Muscle of back (tissue), 13 donors: ENCODE results near the gene DCUN1D4. TPM values are rescaled to one million over a fixed set of nuclear protein-coding genes. Genes with fewer than 3 reads are reported as not detected.
A peak's percentile ranks its signal among the peaks of the same experiment; 100 is the strongest.

Source experiments
- DNase-seq, 3 donors: peaks; one replicate each; pipeline versions ENCODE4 v3.0.0 to v3.0.0-alpha.2; 2013
- long read RNA-seq, 9 donors: transcript quantifications; one replicate each; lab custom pipeline, GENCODE V29; 2026
- polyA plus RNA-seq, 10 donors: library from polyadenylated mRNA; unstranded; fragments of 120-200 nt; gene quantifications; one replicate each; pipeline ENCODE4 v1.2.1, GENCODE V29; 2013; ENCODE audit not compliant: insufficient read length in 10 of 10

DCUN1D4 gene
- 10 to 100 TPM; 18.1 to 37.4 (median 24.8) TPM for polyA plus RNA-seq
- long read RNA-seq, donor 1, full-length matches to known transcripts, result 2 of 2 reads
- long read RNA-seq, donor 1, partial matches to known transcripts, result 0 of 2 reads
- long read RNA-seq, donor 1, other reads (novel, unspliced or antisense), result 0 of 2 reads
- long read RNA-seq, donor 2, full-length matches to known transcripts, result 5 of 5 reads
- long read RNA-seq, donor 2, partial matches to known transcripts, result 0 of 5 reads
- long read RNA-seq, donor 2, other reads (novel, unspliced or antisense), result 0 of 5 reads
- long read RNA-seq, donor 3, result 0 reads
- long read RNA-seq, donor 4, full-length matches to known transcripts, result 1 of 1 reads
- long read RNA-seq, donor 4, partial matches to known transcripts, result 0 of 1 reads
- long read RNA-seq, donor 4, other reads (novel, unspliced or antisense), result 0 of 1 reads
- long read RNA-seq, donor 5, full-length matches to known transcripts, result 4 of 4 reads
- long read RNA-seq, donor 5, partial matches to known transcripts, result 0 of 4 reads
- long read RNA-seq, donor 5, other reads (novel, unspliced or antisense), result 0 of 4 reads
- long read RNA-seq, donor 6, full-length matches to known transcripts, result 5 of 5 reads
- long read RNA-seq, donor 6, partial matches to known transcripts, result 0 of 5 reads
- long read RNA-seq, donor 6, other reads (novel, unspliced or antisense), result 0 of 5 reads
- long read RNA-seq, donor 7, result 0 reads
- long read RNA-seq, donor 8, full-length matches to known transcripts, result 1 of 1 reads
- long read RNA-seq, donor 8, partial matches to known transcripts, result 0 of 1 reads
- long read RNA-seq, donor 8, other reads (novel, unspliced or antisense), result 0 of 1 reads
- long read RNA-seq, donor 9, full-length matches to known transcripts, result 1 of 1 reads
- long read RNA-seq, donor 9, partial matches to known transcripts, result 0 of 1 reads
- long read RNA-seq, donor 9, other reads (novel, unspliced or antisense), result 0 of 1 reads

GRCh38 chr4:51842554-51843308 is at the start of gene DCUN1D4:
DCUN1D4 (plus strand) TSS chr4:51843153; CDS start chr4:51843243, 90 bp downstream.
- DNase-seq, result peak; percentile 99 to 100 (median 100)

GRCh38 chr4:51820443-51821234 is 22.3 kb upstream of the DCUN1D4 start:
- DNase-seq, result no peak

- no peak for DNase-seq
These were observed 17.6 kb upstream of the DCUN1D4 start for GRCh38 chr4:51825341-51825740.

GRCh38 chr4:51830156-51830720 is 12.7 kb upstream of the DCUN1D4 start:
- no peak for DNase-seq

GRCh38 chr4:51831133-51831532 is 11.8 kb upstream of the DCUN1D4 start:
- peak; percentile 21 to 58 (median 22) for DNase-seq

GRCh38 chr4:51833236-51833635 is 9.7 kb upstream of the DCUN1D4 start:
- DNase-seq, result no peak

- DNase-seq, result no peak
These were observed 7.9 kb upstream of the DCUN1D4 start for GRCh38 chr4:51835079-51835478.

GRCh38 chr4:51835855-51836254 is 7.1 kb upstream of the DCUN1D4 start:
- DNase-seq, result no peak

- DNase-seq, result peak in 1 of 3 donors; percentile 13
These were observed 6.4 kb upstream of the DCUN1D4 start for GRCh38 chr4:51836549-51836948.

GRCh38 chr4:51840781-51841180 is 2.2 kb upstream of the DCUN1D4 start:
- no peak for DNase-seq

GRCh38 chr4:51842167-51842553 is 793 bp upstream of the DCUN1D4 start:
- no peak for DNase-seq

- peak in 2 of 3 donors; percentile 59 to 77 for DNase-seq
These were observed 578 bp downstream of the DCUN1D4 start for GRCh38 chr4:51843309-51844152.

- peak; percentile 89 to 95 (median 92) for DNase-seq
These were observed 1.5 kb downstream of the DCUN1D4 start for GRCh38 chr4:51844153-51845054.

- DNase-seq, result no peak
These were observed 2.1 kb downstream of the DCUN1D4 start for GRCh38 chr4:51845055-51845426.

GRCh38 chr4:51845711-51846110 is 2.8 kb downstream of the DCUN1D4 start:
- peak in 1 of 3 donors; percentile 6 for DNase-seq

GRCh38 chr4:51849430-51849829 is 6.5 kb downstream of the DCUN1D4 start:
- no peak for DNase-seq

GRCh38 chr4:51850294-51850693 is 7.3 kb downstream of the DCUN1D4 start:
- DNase-seq, result no peak
